ENCODE data around the gene MPPE1. TPM values are rescaled to one million over a fixed set of nuclear protein-coding genes. Genes with fewer than 3 reads are reported as not detected.
"Not testable (repeated sequence)": the region's sequence is repeated elsewhere in the genome, so short reads cannot be mapped to it uniquely, and the experiment has no call there.

The MPPE1 gene
- total and polyA plus RNA-seq, 2 donors from 2014 or later: 48.1 to 71.8 TPM

DNA sequence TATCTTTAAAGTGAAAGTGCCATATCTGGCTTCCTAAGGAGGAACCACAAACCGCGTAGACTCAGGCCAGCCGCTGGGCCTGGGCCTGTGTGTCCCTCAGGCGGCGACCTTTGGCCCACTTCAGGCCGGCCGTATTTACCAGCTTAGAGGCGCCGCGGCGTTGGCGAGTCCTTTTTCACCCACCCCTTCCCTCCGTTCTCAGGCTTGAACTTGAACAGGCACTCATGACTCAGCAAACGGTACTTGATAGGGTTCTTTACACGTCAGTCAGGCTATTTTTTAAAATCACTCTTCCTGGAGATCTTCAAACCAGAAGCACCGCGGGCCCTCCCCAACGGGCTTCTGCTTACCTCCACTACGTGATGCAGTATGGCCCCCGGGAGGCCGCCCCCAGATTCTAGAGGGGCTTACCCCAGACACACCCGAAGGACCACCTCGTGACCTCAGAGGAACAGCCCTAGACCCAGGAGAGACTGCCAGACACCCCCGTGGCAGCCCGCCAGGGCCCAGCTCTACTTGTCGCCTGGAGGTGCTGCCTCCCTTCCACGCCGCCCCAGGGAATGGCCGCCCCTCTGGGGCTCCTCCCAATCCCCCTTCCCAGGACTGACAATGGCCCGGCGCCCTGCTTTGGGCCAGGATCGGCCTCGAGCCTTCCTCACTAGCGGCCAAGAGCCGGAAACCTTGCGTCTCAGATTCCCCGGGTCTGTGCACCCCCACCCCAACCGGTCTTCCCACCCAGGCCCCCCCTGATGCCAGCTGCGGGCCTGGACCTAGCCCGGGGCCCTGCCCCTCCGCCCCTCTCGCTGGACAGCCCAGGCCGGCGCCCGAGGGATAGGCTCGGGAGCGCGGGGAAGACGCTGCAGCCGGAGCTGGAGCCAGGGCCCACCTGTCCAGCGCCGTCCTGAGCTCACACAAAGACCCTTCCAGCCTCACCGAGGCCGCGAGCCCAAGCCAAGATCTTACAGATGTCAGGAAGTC lies 39.4 kb upstream of the MPPE1 start:
- peak overlapping the region; percentile 11 to 91 (median 51) for H3K9ac ChIP-seq (ENCODE audit: low read length in 3 of 3)
- no peaks in the 10 kb centered on the region for H3K36me3 ChIP-seq (ENCODE audit: control insufficient read depth in 2 of 3, insufficient read depth in 3 of 3, low read length in 3 of 3)
- peak; percentile 84 for FAIRE-seq
- peak overlapping the region; percentile 54 to 69 (median 69) for H3K4me3 ChIP-seq (ENCODE audit: low read length in 3 of 3)
- no peaks in the 10 kb centered on the region for H3K9me3 ChIP-seq (ENCODE audit: control insufficient read depth in 2 of 3, insufficient read depth in 1 of 3, low read length in 3 of 3)
- peak; percentile 79 to 96 (median 90) for DNase-seq
- intact Hi-C loops (cut with DNase I): no loop called here
- TF ChIP-seq, protein P1, sequence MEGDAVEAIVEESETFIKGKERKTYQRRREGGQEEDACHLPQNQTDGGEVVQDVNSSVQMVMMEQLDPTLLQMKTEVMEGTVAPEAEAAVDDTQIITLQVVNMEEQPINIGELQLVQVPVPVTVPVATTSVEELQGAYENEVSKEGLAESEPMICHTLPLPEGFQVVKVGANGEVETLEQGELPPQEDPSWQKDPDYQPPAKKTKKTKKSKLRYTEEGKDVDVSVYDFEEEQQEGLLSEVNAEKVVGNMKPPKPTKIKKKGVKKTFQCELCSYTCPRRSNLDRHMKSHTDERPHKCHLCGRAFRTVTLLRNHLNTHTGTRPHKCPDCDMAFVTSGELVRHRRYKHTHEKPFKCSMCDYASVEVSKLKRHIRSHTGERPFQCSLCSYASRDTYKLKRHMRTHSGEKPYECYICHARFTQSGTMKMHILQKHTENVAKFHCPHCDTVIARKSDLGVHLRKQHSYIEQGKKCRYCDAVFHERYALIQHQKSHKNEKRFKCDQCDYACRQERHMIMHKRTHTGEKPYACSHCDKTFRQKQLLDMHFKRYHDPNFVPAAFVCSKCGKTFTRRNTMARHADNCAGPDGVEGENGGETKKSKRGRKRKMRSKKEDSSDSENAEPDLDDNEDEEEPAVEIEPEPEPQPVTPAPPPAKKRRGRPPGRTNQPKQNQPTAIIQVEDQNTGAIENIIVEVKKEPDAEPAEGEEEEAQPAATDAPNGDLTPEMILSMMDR (IDR thresholded peaks at IDR 0.05; ENCODE audit: borderline replicate concordance, extremely low read depth, insufficient read depth): no peak
- H3K27me3 ChIP-seq (ENCODE audit: control insufficient read depth, insufficient read depth, low read length): no peaks in the 10 kb centered on the region
- peak overlapping the region; percentile 79 to 93 for H3K27ac ChIP-seq (ENCODE audit: low read depth in 2 of 2, low read length in 2 of 2)
- peaks cover 0 to 4% (median 3%) of the 10 kb centered on the region in 3 donors for H3K4me1 ChIP-seq (ENCODE audit: control insufficient read depth in 2 of 3, insufficient read depth in 2 of 3, low read depth in 1 of 3, low read length in 3 of 3)

DNA sequence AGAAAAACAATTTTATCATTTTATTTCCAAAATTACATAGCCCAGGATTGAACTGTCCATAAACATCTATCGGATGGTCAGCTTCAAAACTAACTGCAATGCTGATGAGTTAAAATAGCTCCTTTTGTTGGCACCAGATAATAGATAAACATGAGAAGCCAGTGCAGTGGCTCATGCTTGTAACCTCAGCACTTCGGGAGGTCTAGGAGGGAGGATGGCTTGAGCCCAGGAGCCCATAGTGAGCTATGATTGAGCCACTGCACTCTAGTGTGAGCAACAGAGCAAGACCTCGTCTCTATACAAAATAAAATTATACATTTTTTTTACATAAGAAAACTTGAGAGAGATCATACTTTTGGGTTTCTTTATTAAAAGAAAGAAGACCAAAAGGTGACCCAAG lies 38.6 kb upstream of the MPPE1 start:
- H3K27ac ChIP-seq (ENCODE audit: low read depth in 2 of 2, low read length in 2 of 2): peak overlapping the region; percentile 79 to 93
- H3K9ac ChIP-seq (ENCODE audit: low read length in 3 of 3): peak overlapping the region; percentile 6 to 91 (median 20)
- no peak for FAIRE-seq
- no peaks in the 10 kb centered on the region for H3K9me3 ChIP-seq (ENCODE audit: control insufficient read depth in 2 of 3, insufficient read depth in 1 of 3, low read length in 3 of 3)
- intact Hi-C loops (cut with DNase I): no loop called here
- H3K4me1 ChIP-seq (ENCODE audit: control insufficient read depth in 2 of 3, insufficient read depth in 2 of 3, low read depth in 1 of 3, low read length in 3 of 3): peaks cover 0 to 4% (median 3%) of the 10 kb centered on the region in 3 donors
- H3K4me3 ChIP-seq (ENCODE audit: low read length in 3 of 3): peak overlapping the region in 2 of 3 donors; percentile 54 to 69
- H3K27me3 ChIP-seq (ENCODE audit: control insufficient read depth, insufficient read depth, low read length): no peaks in the 10 kb centered on the region
- DNase-seq: peak in 2 of 5 donors; percentile 29 to 36
- TF ChIP-seq, protein P1 (IDR thresholded peaks at IDR 0.05; ENCODE audit: borderline replicate concordance, extremely low read depth, insufficient read depth): no peak
- H3K36me3 ChIP-seq (ENCODE audit: control insufficient read depth in 2 of 3, insufficient read depth in 3 of 3, low read length in 3 of 3): no peaks in the 10 kb centered on the region

DNA sequence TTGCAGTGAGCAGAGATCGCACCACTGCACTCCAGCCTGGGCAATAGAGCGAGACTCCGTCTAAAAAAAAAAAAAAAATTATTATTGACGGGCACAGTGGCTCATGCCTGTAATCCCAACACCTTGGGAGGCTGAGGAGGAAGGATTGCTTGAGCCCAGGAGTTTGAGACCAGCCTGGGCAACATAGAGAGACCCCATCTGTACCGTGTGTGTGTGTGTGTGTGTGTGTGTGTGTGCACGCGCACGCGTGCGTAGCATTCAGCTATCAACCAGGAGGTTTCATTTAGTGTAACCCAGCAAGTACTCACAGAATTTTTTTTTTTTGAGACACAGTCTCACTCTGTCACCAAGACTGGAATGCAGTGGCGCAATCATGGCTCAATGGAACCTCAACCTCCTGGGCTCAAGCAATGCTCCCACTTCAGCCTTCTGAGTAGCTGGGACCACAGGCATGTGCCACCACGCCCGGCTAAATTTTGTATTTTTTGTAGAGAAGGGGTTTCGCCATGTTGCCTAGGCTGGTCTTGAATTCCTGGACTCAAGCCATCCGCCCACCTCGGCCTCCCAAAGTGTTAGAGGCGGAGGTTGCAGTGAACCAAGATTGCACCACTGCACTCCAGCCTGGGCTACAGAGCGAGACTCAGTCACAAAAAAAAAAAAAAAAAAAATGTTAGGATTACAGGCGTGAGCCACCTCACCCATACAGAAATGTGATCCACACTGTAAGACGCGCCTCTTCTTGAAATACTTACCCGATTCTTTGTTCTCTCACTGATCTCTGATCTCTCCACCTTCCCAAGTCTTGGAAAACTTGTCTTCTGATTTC lies 37.9 kb upstream of the MPPE1 start:
- FAIRE-seq; DNase-seq; H3K4me3 ChIP-seq (ENCODE audit: low read length in 3 of 3); H3K36me3 ChIP-seq (ENCODE audit: control insufficient read depth in 2 of 3, insufficient read depth in 3 of 3, low read length in 3 of 3); H3K4me1 ChIP-seq (ENCODE audit: control insufficient read depth in 2 of 3, insufficient read depth in 2 of 3, low read depth in 1 of 3, low read length in 3 of 3); H3K9me3 ChIP-seq (ENCODE audit: control insufficient read depth in 2 of 3, insufficient read depth in 1 of 3, low read length in 3 of 3); intact Hi-C loops (cut with DNase I); H3K27me3 ChIP-seq (ENCODE audit: control insufficient read depth, insufficient read depth, low read length): not testable (repeated sequence)
- Histone ChIP-seq H3K27ac (ENCODE audit: low read depth in 2 of 2, low read length in 2 of 2) (peak overlapping the region in 1 of 2 donors; percentile 93), H3K9ac (ENCODE audit: low read length in 3 of 3) (peak overlapping the region in 1 of 3 donors; percentile 91)
